Activated CD8-positive, alpha-beta memory T cell treated with anti-CD3 and anti-CD28 coated beads for 36 hours (primary cell): ENCODE measurements around the gene UBALD2. TPM values are rescaled to one million over a fixed set of nuclear protein-coding genes. Genes with fewer than 3 reads are reported as not detected.
"Not testable (repeated sequence)": the region's sequence is repeated elsewhere in the genome, so short reads cannot be mapped to it uniquely, and the experiment has no call there.

Experiments used
- CTCF ChIA-PET: fragments of 350-600 bp; sonication (Branson Sonifier 250); formaldehyde crosslinking; loops from one replicate; lab custom pipeline; 2021; ENCODE audit warnings: antibody characterized with exemption; lab: Charles Lee
- POLR2A ChIA-PET: fragments of 350-600 bp; sonication (Branson Sonifier 250); formaldehyde crosslinking; loops from one replicate; lab custom pipeline; 2021; ENCODE audit warnings: antibody characterized with exemption; lab: Charles Lee
- total RNA-seq, 2 experiments: library from RNA; stranded (reverse); gene quantifications; one replicate each; pipeline ENCODE4 v1.2.3, GENCODE V29; 2021

UBALD2 gene
- total RNA-seq, 2 experiments from 2014 or later = 163 to 177 TPM

GRCh38 chr17:76279742-76280287 is 14.7 kb downstream of the UBALD2 start:
- ChIA-PET CTCF (interaction anchor here (0.6 to 5.3 kb wide), 63 partner anchors 8 to 268 kb away, joined by 3 to 122 read pairs (median 5); partner anchors contain the start of genes EXOC7 and FOXJ1), POLR2A (interaction anchor here (0.6 to 1.3 kb wide), 4 partner anchors 20 to 157 kb away, joined by 3 to 4 read pairs (median 4); no protein-coding TSS in a partner anchor)

DNA sequence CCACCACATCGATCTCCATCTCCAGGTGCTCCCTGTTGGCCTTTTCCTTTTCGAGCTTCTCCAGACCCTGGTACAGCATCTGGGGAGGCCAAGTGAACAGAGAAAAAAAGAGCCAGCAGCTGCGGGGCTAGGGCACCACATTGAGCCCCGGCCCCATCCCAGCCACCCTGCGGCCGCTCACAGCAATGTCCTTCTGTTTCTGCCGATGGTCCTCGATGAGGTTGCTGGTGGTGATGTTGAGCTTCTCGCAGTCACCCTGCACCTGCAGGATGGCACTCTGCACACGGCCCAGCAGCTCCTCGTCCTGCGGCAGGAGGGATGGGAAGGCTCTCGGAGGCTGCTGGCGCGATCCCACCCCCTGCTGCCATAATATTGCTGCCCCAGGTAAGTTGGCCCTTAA is 15.5 kb downstream of the UBALD2 start:
- POLR2A ChIA-PET = interaction anchor here (0.9 to 1.3 kb wide), 2 partner anchors 19 to 384 kb away, joined by 3 read pairs; no protein-coding TSS in a partner anchor
- CTCF ChIA-PET = interaction anchor here (1.1 to 5.3 kb wide), 12 partner anchors 12 to 186 kb away, joined by 3 to 122 read pairs (median 8); no protein-coding TSS in a partner anchor

DNA sequence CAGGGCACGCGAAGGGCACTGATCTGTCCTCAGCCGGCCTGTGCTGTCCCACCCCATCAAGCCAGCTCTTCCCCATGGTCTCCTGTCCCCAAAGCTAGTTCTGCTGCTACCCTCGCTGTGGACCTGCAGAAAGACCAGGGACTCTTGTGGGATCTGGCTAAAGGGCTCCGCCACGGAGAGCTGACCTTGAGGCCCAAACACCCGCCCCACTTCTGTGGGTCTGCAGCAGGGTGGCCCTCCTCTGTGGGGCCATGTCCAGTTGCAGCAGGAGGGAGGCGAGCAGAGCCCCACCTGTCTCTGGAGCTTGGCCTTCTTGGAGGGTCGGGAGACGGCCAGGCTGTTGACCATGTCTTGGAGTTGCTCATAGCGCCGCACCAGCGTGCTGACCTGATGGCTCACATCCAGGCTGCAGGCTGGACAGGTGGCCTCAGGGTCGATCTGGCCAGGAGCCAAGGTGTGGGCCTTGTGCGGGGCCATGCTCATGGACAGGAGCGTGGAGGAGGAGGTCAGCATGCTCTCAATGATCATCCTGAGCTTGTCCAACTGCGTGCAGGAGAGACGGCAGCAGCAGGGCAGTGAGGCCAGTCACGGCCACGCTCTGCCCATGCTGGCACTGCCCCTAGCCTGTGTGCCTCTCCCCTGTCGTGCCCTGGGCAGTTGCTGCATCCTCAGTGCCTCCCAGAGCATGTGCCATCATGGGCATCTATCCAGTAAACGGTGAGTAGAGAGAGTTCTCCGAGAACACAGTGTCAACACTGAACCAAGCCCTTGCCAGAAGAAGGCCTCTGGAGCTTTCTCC is 16.6 kb downstream of the UBALD2 start:
- POLR2A ChIA-PET = no interaction called here

GRCh38 chr17:76292567-76292966 is 27.4 kb downstream of the UBALD2 start:
- POLR2A ChIA-PET = no interaction called here
- CTCF ChIA-PET = no interaction called here

More for the DNA sequence above, 16.6 kb downstream of the UBALD2 start:
- CTCF ChIA-PET = interaction anchor here (3.9 to 5.3 kb wide), 3 partner anchors 16 to 163 kb away, joined by 14 to 122 read pairs (median 60); no protein-coding TSS in a partner anchor

DNA sequence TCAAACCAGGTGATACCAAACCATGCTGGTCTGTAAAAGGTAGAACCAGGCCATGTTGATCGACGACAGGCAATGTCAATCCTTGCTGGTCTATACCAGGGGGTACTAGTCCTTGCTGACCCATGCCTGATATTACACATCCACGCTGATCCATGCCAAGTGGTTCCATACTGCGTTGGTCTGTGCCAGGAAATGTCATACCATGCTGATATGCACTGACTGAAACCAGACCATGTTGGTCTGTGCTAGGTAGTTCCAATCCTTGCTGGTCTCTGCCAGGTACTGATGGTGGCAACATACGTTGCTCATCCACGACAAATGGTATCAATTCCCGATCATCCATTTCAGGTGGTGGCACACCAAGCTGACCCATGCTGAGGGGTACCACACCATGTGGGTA is 28.0 kb downstream of the UBALD2 start:
- ChIA-PET CTCF (interaction anchor here (1.1 kb wide), 1 partner anchor 14 kb away, joined by 3 read pairs; no protein-coding TSS in a partner anchor), POLR2A (no interaction called here)

DNA sequence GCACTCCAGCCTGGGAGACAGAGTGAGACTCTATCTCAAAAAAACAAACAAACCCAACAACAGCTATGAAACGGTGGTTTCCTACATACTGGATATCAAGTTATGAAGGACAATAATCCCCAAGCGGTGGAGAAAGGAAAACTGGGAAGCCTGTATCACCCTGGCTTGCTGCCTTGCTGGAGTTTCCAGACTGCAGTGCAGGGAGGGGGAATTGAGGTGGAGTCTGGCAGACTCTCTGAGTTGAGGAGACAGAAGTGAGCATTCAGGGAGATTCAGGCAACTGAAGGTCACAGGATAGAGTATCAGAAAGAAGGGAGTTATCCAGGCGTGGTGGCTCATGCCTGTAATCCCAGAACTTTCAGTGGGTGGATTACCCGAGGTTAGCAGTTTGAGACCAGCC is 31.0 kb downstream of the UBALD2 start:
- ChIA-PET POLR2A (no interaction called here), CTCF (interaction anchor here (0.7 to 3.3 kb wide), 4 partner anchors 17 to 207 kb away, joined by 4 to 14 read pairs (median 6); no protein-coding TSS in a partner anchor)

DNA sequence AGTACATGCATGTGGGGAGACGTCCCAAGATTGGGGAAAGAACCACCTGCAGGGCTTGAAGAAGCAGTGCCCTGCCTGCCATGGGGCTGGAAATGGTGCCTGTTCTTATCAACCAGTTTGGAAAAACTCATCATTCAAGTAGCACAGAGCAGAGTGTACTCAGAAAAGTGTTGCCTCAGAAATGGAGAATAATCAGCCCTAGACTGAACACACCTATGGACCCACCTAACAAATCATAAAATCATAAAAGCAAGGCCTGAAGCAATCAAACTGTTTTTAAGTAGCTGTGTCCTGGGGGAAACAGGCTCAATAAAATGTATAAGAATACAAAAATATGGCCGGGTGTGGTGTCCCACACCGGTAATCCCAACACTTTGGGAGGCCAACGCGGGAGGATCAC is 31.7 kb downstream of the UBALD2 start:
- ChIA-PET CTCF (interaction anchor here (0.7 to 3.3 kb wide), 2 partner anchors 17 to 26 kb away, joined by 4 to 14 read pairs; no protein-coding TSS in a partner anchor), POLR2A (no interaction called here)

- ChIA-PET CTCF (interaction anchor here (3.3 kb wide), 1 partner anchor 18 kb away, joined by 14 read pairs; no protein-coding TSS in a partner anchor), POLR2A (no interaction called here)
Observed at GRCh38 chr17:76297436-76297835, 32.3 kb downstream of the UBALD2 start.

DNA sequence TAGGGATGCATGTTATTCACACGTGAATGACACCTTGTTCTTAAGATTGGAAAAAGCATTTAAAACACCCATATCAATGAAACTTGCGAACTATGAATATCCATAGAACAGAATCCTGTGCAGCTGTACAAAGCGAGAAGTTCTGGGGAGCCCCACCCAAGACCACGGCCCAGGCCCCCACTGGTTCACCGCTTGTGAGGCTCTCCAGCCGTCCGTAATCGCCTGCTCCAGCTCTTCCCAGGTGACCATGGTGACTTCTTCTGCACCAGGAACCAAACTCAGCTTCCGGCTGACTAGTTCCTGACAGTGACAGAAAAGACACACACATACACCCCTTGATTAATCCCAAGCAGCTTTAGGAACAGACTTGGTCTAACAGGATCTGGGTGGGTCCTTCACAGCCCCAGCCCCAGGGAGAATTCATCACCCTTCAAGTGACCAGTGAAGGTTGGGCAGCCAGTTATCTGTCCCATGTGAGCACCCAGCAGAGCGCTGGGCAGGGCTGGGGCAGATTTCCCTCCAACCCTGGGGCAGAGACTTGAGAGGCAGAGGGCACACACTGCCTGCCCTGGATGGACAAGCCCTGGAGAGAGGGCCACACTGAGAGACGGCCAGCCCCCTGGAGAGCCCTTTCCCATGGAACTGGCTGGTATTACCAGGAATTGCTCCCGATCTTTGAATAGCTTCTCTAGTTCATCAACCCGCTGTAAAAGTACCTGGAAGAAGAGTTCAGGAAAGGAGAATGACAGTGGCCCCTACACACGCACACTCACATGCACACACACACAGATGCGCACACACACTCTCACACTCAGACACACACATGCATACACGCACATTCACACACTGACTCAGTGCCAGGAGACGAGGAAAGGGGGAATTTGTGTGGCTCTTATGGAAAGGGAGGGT is 39.3 kb downstream of the UBALD2 start:
- ChIA-PET CTCF (interaction anchor here (0.5 to 7.0 kb wide), 14 partner anchors 25 to 236 kb away, joined by 3 to 77 read pairs (median 4); partner anchors contain the start of gene SPHK1), POLR2A (interaction anchor here (1.4 kb wide), 1 partner anchor 94 kb away, joined by 5 read pairs; no protein-coding TSS in a partner anchor)

GRCh38 chr17:76305135-76305454 is 39.9 kb downstream of the UBALD2 start:
- POLR2A ChIA-PET = not testable (repeated sequence)
- CTCF ChIA-PET = interaction anchor here (0.7 to 7.0 kb wide), 5 partner anchors 25 to 198 kb away, joined by 3 to 77 read pairs (median 4); no protein-coding TSS in a partner anchor

DNA sequence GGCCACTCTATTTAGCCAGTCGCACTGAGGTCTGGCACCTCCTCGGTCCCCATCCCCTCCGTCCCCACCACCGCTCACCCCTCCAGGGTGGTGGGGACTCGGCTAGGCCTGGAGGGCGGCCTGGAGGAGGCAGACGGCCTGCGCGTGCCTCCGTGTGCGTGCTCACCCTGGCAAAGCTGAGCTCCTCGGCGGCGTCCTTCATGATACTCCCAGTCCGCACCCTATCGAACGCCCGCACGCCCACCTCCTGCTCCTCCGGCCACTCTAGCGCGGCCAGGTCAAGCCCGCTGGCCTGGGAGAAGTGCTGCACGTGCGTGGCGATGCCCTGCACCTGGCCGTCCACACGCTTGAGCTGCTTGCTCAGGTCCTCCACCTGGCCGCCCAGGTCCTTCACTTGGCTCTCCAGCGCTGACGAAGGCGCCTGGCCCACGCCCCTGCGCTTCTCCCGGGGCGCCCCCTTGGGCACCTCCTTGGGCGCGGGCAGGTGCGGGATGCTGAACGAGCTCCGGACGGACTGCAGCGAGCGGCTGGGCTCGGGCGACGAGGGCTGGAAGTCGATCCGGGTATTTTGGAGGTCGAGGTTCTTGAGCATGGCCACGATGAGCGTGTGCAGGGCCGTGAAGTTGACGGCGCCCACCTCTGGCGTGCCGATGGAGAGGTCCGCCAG is 42.3 kb downstream of the UBALD2 start:
- CTCF ChIA-PET = interaction anchor here (1.1 to 1.6 kb wide), 3 partner anchors 91 to 308 kb away, joined by 3 to 5 read pairs (median 3); no protein-coding TSS in a partner anchor
- POLR2A ChIA-PET = interaction anchor here (0.6 to 0.7 kb wide), 2 partner anchors 145 to 337 kb away, joined by 3 read pairs; no protein-coding TSS in a partner anchor

GRCh38 chr17:76307966-76308338 is 42.8 kb downstream of the UBALD2 start, which contains the start of gene QRICH2:
QRICH2 (minus strand) TSS chr17:76308276; CDS start chr17:76307998, 278 bp downstream.
- POLR2A ChIA-PET = interaction anchor here (0.6 kb wide), 1 partner anchor 144 kb away, joined by 3 read pairs; no protein-coding TSS in a partner anchor
- CTCF ChIA-PET = interaction anchor here (1.1 to 1.6 kb wide), 2 partner anchors 99 to 308 kb away, joined by 3 read pairs; no protein-coding TSS in a partner anchor

- CTCF ChIA-PET = interaction anchor here (0.6 to 1.5 kb wide), 4 partner anchors 77 to 188 kb away, joined by 3 to 4 read pairs (median 3); no protein-coding TSS in a partner anchor
- POLR2A ChIA-PET = no interaction called here
Observed at GRCh38 chr17:76309461-76309860, 44.3 kb downstream of the UBALD2 start.

- ChIA-PET CTCF (interaction anchor here (0.6 to 0.9 kb wide), 2 partner anchors 85 to 299 kb away, joined by 3 read pairs; no protein-coding TSS in a partner anchor), POLR2A (no interaction called here)
Observed at GRCh38 chr17:76312735-76313134, 47.6 kb downstream of the UBALD2 start.

DNA sequence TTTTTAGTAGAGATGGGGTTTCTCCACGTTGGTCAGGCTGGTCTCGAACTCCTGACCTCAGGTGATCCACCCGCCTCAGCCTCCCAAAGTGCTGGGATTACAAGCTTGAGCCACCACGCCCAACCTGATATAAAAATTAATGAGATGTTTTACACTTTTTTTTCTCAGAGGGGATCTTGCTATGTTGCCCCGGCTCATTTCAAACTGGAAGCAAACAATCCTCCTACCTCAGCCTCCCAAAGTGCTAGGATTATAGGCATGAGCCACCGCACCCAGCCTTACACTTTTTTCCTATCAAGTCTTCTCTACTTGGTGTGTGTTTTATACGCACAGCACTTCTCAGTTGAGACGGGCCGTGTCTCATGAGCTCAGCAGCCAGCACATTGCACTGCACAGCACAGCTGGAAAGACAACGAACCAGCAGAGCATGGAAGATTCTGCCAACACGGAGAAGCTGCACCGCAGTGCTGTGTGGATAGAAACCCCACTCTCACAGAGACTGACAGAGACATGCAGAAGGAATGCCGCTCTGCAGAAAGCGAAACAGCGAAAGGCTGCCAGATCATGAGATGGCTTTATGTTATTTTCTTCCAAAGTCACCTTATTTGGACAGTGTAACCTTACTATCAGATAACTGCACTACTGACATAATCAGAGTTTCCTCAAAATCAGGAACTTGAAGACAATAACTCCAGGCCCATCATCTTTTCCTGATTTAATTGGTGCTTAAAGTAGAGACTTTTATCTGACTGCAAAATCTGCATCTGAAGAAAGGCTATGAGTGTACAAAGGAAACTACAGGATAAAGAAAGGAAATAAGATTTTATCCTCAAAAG is 49.5 kb downstream of the UBALD2 start:
- CTCF ChIA-PET = no interaction called here

DNA sequence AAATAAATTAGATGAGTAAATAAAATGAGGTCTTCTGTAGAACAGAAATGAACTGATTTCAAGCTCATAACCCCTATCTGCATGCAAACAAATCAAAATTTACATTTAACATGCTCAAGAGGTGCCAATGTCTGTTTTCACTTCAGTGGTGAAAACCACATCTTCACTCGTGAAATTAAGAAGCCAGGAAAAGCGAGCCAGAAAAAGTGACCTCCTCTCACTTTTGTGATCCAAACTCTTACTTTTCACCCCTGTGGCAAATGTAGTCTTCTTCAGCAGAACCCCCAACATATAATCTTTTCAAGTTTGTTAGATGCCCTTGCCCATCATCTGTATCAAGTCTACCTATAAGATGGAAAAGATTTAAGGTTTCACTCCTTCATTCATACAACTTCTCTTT is 52.4 kb downstream of the UBALD2 start:
- CTCF ChIA-PET = no interaction called here

More for the DNA sequence above, 49.5 kb downstream of the UBALD2 start:
- POLR2A ChIA-PET = interaction anchor here (0.6 kb wide), 1 partner anchor 681 kb away, joined by 4 read pairs; no protein-coding TSS in a partner anchor

GRCh38 chr17:76318586-76318985 is 53.4 kb downstream of the UBALD2 start:
- ChIA-PET POLR2A (no interaction called here), CTCF (no interaction called here)

More for the DNA sequence above, 52.4 kb downstream of the UBALD2 start:
- POLR2A ChIA-PET = no interaction called here
